SIG-M5 (cell line): ENCODE data around the gene NACC2.
"Not testable (repeated sequence)": the region's sequence is repeated elsewhere in the genome, so short reads cannot be mapped to it uniquely, and the experiment has no call there.

ENCODE experiments used
- DNase-seq: peaks from one replicate; lab custom pipeline; 2025; lab: John Stamatoyannopoulos, UW

The NACC2 gene

DNA sequence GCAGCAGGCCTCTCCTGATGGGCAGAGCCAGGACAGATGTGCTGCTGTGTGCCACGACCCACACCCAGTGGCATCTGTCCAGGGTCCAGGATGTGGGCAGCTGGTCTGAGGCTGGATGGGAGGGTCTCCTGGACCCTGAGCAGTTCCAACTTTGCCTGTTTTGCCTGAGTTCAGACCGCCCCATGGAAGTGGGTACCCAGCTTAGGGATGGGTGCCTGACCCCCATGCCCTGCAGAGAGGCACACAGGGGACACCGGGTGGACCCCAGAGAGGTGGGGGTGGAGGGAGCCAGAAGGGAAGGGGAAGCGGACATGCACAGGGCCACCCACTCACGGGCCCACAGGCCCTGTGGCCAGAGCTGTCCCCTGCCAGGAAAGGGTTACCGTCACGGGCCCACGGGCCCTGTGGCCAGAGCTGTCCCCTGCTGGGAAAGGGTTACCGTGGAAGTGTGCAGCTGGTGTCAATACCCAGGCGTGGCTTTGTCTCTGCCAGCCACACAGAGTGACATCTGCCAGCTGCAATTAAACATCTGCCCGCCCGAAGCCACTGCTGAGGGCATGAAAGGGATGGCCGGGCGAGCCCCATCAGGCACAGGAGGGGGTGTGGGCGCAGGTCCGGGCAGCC lies 50.0 kb downstream of the NACC2 start:
- DNase-seq: no peak

DNA sequence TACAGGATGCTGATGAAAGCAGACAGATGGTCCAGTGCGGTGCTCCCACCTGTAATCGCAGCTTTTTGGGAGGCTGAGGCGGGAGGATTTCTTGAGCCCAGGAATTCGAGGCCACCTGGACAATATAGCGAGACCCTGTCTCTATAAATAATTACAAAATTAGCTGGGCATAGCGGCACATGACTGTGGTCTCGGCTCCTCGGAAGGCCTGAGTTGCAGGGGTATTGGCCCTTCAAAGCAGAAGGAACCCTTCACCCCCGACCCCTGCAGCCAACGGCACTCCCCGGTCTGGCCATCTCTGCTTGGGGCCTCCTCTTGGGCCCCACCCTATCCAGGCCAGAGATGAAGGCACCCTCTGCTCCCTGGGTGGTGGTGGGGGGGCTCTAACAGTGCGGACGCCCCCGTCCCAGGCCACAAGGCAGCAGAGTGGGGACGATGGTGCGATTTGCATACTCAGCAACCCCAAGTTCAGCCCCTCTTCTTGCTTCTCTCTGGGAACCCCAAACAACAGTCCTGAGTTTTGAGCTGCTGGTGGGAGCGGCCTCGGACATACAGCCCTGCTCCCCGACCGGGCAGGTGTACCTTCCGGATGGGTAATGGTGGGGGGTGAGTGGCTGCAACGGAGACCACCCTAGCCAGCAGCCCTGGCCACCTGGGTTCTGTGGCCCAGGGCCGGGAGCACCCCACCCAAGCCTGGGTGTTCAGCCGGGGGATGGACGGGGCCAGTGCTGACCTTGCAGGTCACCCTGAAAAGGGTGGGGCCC lies 50.7 kb downstream of the NACC2 start:
- no peak for DNase-seq

DNA sequence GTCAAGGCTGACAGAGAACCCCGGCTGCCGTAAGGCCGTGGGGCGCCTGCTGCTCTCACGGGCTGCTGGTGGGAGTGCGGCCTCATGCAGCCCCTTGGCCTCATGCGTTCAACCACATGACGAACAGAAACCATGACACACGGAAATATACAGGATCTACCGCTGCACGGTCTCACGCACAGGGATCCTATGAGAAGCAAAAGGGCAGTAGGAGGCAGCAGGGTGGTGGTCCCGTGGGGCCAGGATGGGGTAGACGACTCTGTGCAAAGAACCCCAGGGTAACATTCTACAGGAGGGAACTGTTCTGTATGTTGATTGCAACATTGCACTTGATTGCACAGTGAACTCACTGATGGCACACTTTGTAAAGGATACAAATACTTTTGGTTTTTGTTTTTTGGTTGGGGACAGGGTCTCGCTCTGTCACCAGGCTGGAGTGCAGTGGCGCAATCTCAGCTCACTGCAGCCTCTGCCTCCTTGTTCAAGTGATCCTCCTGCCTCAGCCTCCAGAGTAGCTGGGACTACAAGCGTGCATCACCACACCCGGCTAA lies 51.6 kb downstream of the NACC2 start:
- no peak for DNase-seq

DNA sequence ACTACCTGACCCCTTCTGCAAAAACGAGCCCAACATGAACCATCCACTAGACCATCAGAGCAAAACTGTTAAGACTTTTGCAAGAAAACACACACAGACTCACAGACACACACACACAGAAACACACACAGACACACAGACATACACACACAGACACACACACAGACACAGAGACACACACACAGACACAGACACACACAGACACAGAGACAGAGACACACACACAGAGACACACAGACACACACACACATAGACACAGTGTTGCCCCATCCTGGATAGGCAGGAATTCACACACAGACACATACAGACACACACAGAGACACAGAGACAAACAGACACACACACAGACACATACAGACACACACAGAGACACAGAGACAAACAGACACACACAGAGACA lies 52.5 kb downstream of the NACC2 start:
- DNase-seq: no peak

DNA sequence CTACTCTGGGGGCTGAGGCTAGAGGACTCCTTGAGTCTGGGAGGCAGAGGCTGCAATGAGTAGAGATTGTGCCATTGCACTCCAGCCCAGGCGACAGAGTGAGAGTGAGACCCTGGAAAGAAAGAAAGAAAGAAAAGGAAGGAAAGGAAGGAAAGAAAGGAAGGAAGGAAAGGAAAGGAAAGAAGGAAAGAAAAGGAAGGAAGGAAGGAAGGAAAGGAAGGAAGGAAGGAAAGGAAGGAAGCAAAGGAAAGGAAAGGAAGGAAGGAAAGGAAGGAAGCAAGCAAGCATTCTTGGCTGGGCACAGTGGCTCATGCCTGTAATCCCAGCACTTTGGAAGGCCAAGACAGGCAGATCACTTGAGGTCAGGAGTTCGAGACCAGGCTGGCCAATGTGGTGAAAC lies 54.2 kb downstream of the NACC2 start:
- DNase-seq: not testable (repeated sequence)

DNA sequence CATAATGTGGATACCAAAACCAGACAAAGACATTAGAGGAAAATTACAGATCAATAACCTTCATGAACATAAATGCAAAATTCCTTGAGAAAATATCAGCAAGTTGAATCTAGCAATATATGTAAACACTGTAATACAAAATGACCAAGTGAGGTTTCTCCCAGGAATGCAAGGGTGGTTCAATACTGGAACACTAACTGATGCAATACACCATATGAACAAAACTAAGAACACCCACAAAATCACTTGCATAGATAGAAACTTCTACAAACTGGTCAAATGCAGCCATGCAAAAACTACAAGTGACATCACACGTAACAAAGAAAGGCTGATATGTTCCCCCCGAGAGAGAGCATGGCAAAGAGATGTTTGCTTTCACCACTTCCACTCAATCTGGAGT lies 55.6 kb downstream of the NACC2 start:
- DNase-seq: no peak

DNA sequence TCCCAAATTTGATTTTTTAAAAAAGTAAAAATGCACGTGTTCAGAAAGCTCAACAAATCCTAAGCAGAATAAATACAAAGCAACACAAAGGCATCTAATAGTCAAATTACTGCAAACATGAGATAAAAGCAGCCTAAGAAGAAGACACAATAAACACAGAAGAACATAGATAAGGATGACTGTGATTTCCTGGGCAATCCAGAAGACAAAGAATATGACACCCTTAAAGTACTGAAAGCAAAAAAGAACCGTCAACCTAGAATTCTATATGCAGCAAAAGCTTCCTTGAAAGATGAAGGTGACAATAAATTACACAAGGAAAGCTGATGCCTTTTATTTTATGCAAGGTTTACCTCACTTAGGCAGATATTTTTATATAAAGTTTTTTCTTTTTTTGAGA lies 58.2 kb downstream of the NACC2 start:
- no peak for DNase-seq

DNA sequence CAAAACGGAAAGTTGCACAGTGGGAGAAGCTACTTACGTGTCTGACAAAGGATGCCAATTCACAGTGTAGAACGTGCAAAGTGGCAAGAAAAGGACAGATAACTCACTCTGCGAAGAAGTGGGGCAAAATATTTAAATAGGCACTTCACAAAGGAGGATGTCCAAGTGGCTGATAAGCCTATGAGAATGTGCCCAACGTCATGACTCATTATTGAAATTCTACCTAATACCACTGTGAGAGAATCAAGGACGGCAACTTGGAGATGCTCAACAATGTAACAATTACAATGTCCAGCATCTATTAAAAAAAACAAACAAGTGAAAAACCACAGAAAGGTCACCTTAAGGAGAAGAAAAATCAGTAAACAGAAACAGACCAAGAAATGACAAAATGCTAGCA lies 59.0 kb downstream of the NACC2 start:
- no peak for DNase-seq

DNA sequence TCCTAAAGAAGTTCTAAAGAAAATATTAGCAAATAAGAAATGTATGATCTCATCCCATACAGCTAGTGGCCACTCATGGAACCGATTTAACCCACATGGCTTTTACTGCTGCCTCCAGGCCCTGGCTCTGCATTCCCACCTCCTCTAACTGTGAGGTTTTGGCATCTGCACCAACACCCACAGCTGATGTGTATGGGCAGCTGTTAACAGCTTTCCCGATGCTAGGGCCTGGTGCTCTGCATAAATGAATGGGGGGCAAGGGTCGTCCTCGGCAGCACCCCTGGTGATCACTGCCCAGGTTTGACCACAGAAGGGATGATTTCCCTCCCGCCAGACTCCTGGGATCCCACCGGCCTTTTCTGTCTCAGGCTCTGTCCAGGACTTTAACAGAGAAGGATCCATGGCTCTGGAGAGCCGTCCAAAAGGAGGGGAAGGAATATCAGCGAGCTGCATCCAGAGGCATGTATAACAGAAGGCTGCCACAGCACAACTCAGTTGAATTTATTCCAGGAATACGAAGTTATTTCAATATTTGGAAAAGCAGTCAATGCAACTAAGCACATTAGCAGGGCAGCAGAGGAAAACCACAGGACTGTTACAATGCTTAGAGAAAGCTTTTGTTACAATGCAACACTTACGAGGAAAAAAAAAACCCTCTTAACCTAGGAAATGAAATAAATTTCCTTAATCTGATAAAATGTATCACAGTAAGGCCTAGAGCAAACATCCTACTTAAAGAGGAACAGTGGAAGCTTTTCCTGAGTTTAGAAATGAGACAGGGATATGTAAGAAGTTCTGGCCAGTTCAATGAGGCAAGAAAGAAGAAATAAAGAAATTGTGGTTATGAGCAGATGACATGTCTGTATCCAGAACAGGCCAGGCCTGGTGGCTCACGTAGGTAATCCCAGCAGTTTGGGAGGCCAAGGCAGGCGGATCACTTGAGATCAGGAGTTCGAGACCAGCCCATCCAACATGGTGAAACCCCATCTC lies 63.1 kb downstream of the NACC2 start:
- DNase-seq: no peak

DNA sequence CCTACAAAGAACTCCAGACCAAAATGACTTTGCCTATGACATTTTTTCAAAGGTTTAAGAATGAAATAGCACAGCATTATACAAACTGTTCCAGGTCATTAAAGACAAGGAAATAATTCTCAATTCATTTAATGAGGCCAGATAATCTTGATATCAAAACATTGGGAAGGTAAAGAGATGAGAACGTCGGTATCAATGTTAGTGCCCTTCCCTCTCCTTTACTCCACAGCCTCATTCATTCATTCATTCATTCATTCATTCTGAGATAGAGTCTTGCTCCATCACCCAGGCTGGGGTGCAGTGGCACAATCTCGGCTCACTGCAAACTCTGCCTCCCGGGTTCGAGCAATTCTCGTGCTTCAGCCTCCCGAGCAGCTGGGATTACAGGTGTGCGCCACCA lies 64.0 kb downstream of the NACC2 start:
- DNase-seq: no peak

DNA sequence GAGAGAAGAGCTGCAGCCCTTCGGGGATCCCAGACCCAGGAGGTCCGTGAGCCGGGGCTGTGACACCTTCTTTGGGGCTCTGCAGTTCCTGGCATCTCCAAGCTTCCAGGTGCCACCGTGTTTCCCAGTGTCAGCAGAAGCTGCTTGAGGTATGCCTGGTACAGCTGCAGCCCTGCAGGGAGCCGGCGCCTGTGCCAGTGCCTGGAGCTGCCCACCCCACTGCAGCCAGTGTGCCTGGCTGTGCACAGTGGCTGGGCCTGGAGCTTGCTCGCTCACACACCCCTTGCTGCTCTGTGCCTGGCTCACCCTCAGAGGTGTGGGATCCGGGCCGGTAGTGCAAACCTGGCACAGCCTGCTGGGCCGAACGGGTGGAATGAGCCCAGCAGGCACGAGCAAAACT lies 65.5 kb downstream of the NACC2 start:
- DNase-seq: no peak

DNA sequence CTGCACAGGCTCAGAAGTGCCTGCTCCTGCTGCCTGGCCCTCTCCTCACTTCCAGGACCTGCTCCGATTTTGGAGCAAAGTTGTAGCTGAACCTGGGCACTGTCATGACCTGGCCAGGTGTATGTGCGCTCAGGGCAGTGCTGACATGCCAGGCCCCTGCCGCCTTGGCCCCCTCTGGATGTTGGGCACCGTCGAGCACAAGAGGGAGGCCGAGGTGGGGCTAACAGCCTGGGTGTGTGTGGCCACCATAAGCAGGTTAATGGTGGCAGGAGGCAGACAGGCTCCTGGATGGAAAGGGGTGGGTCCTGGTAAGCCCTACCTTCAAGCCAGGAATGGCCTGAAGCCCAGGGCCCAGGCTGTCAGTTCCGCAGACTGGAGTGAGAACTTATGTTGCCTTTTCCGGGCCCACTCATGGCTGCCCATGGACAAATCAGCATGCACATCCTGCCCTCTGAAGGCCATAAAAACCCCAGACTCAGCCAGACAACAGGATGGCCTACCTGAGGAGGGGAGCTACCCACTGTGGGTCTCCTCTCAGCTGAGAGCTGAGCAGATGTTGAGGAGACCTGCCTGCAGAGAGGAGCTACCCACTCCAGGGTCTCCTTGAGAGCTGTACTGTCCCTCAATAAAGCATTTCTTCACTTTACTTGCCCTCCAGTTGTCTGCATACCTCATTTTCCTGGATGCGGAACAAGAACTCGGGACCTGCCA lies 66.2 kb downstream of the NACC2 start:
- DNase-seq: no peak

DNA sequence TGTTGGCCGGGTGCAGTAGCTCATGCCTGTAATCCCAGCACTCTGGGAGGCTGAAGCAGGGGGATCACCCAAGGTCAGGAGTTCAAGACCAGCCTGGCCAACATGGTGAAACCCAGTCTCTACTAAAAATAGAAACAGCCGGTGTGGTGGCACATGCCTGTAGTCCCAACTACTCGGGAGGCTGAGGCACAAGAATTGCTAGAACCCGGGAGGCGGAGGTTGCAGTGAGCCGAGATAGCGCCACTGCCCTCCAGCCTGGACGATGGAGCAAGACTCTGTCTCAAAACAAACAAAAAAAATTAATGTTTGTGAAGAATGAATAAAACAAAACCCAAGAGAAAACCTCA lies 68.2 kb downstream of the NACC2 start:
- not testable (repeated sequence) for DNase-seq

DNA sequence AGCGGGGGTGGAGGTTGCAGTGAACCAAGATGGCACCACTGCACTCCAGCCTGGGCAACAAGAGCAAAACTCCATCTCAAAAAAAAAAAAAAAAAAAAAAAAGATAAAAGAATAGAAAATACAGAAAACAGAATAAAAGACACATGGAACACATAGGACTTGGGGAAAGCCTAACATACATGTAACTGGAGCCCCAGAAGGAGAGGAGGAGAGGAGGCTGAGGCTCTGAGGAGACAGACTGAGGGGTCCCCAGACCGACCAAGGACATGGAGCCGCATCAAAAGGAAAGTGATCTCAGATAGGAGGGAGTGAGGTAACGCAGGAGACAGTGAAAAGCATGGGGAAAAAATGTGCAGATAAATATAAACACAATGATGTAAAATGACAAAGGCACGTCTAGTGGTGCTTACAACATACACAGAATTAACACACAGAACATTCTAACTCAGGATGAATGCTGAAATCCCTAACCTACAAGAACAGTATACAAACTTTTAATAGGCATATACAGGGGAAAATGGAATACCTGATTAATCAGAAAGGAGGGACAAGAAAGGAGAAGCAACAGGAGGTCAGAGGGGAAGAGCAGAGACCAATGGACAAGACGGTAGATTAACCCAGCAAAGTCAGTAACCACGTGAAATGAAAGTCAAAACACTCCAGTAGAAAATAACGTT lies 68.7 kb downstream of the NACC2 start:
- no peak for DNase-seq

DNA sequence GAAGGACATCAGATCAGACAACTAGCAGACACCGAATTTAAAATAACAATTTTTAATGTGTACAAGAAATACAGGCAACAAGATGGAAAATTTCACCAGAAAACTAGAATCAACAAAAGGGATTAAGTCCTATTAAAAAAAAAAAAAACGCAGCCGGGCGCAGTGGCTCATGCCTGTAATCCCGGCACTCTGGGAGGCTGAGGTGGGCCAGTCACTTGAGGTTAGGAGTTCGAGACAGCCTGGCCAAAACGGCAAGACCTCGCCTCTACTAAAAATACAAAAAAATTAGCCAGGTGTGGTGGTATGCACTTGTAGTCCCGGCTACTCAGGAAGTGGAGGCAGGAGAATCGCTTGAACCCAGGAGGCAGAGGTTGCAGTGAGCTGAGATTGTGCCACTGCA lies 69.6 kb downstream of the NACC2 start:
- DNase-seq: no peak

DNA sequence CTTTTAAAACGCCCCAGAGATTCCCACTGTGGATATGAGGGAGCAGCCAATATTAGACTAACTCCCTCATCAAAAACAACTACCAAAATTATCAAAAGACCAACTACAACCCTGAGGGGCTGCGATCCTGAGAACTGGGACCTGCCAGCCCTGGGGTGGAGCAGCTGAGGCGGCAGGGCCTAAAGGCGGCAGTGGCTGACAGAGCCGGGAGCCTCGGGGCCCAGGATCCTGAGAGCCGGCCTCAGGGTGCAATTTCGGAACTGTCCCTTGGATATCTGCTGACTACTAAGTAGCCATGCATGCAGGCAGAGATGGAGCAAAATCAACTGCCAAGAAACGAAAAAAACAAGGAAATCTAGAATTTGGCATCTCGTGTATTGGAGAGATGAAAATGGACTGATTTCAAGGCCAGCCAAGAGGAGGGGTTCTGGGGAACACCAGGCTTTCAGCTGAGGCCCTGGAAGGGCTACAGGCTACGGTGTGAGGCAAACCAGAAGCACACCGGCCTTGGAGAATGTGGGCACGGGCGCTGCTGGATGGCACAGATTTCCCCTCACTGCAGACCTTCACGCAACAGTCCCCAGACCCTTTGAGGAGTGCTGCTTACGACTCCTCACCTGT lies 70.3 kb downstream of the NACC2 start:
- no peak for DNase-seq

DNA sequence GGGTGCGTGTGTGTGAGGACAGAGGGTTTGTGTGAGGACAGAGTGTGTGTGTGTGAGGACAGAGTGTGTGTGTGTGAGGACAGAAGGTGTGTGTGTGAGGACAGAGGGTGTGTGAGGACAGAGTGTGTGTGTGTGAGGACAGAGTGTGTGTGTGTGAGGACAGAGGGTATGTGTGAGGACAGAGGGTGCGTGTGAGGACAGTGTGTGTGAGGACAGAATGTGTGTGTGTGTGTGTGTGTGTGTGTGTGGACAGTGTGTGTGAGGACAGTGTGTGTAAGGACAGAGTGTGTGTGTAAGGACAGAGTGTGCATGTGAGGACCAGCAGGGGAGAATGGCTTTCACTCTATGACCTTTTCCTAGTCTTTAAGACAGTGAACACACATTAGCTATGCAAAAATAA lies 70.8 kb downstream of the NACC2 start:
- DNase-seq: no peak

DNA sequence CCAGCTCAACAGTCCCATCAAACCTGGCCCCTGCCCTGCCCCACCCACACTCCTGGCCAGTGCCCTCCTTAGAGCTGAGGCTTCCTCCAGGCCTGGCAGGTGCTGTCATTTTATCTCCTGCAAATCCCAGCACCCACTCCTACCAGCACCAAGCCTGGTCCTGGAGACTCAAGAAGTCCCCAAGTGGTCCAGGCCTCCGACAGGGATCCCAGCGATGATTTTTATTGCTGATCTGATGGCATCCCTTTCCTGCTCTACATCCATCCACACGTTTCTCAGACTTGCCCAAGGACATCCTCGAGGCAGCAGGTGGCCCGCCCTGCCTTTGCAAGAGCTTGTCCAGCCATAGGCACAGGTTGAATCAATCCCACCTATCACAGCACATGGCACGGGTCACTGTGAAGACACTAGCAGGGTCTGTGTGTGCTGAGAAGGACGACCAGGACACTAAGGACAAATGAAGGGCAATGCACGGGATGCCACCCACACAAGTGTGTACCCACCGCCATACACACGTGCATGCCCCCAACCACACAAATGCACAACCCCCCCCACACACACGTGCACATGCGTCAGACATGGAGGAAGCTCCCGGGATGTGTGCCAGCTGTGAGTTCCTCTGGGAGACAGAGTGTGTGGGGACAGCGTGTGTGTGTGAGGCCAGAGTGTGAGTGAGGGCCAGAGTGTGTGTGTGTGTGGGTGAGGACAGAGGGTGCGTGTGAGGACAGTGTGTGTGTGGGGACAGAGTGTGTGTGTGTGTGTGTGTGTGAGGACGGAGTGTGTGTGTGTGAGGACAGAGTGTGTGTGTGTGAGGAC lies 71.5 kb downstream of the NACC2 start:
- DNase-seq: no peak

DNA sequence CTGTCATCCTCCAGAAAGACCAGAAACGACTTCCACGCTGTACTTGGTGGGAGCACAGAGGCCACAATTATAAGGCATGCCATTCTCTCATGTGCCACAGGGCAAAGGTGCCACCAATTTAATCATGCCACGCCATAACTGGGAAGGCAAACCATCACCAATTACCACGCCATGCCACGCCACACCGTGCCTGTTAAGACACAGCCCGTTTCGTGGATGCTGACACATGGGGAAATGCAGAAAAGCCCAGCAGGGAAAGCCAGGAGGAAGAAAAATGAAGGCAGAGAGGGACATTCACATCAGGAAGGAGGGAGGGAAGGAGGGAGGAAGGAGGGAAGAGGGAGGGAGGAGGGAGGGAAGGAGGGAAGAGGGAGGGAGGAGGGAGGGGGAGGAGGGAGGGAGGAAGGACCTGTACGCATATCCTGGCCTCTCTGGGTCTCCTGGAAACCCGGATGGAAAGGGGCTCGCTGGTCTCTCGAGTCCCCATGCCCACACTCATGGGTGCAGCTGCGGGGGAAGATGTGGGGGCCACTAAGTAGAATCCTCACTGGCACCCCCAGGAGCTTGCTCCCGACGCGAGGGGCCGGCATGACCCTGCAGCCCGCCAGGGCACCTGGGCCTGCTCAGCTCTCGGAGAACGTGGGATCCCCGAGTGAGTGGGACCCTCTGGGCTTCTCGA lies 72.2 kb downstream of the NACC2 start:
- DNase-seq: no peak
